ENCODE results near the gene GIPC3.

Gene GIPC3

GRCh38 chr19:3538965-3539755 lies 46.1 kb upstream of the GIPC3 start, which contains the start of gene TEKTIP1:
Gene TEKTIP1 (plus strand): TSS chr19:3539174. CDS start chr19:3539178, 4 bp downstream.
- no peak for FAIRE-seq
- DNase-seq (ENCODE audit: insufficient read length, low spot score), result no peak
- TF ChIP-seq PAX5 (IDR thresholded peaks at IDR 0.05; ENCODE audit: insufficient read depth, low read length, severe bottlenecking), result no peak
- TF ChIP-seq SPI1 (IDR thresholded peaks at IDR 0.05; ENCODE audit: low read depth, low read length), result no peak
- TF ChIP-seq POLR2A (IDR thresholded peaks at IDR 0.05; ENCODE audit: low read depth, low read length), result no peak; the same call in 1 of the 2 replicates
- TF ChIP-seq TAF1 (IDR thresholded peaks at IDR 0.05; ENCODE audit: low read depth, low read length), result no peak
- peak; percentile 38; the same call in 1 of the 2 replicates for TF ChIP-seq POLR2AphosphoS5 (IDR thresholded peaks at IDR 0.05; ENCODE audit: low read depth, low read length)
- TF ChIP-seq POU2F2 (IDR thresholded peaks at IDR 0.05; ENCODE audit: low read depth, low read length), result 0 out of 2 replicates have a peak, but pooled peaks have one; percentile 9

- TF ChIP-seq POLR2A (IDR thresholded peaks at IDR 0.05; ENCODE audit: low read depth, low read length) (no peak), TAF1 (IDR thresholded peaks at IDR 0.05; ENCODE audit: low read depth, low read length) (no peak), PAX5 (IDR thresholded peaks at IDR 0.05; ENCODE audit: insufficient read depth, low read length, severe bottlenecking) (no peak), POU2F2 (IDR thresholded peaks at IDR 0.05; ENCODE audit: low read depth, low read length) (no peak), SPI1 (IDR thresholded peaks at IDR 0.05; ENCODE audit: low read depth, low read length) (no peak), POLR2AphosphoS5 (IDR thresholded peaks at IDR 0.05; ENCODE audit: low read depth, low read length) (no peak)
- DNase-seq (ENCODE audit: insufficient read length, low spot score) (no peak), FAIRE-seq (no peak)
Measured at GRCh38 chr19:3539756-3540118, 45.5 kb upstream of the GIPC3 start.

GRCh38 chr19:3543150-3544057 lies 41.9 kb upstream of the GIPC3 start:
- TF ChIP-seq POLR2AphosphoS5 (IDR thresholded peaks at IDR 0.05; ENCODE audit: low read depth, low read length) (peak; percentile 51; the same call in 1 of the 2 replicates), TAF1 (IDR thresholded peaks at IDR 0.05; ENCODE audit: low read depth, low read length) (no peak), PAX5 (IDR thresholded peaks at IDR 0.05; ENCODE audit: insufficient read depth, low read length, severe bottlenecking) (no peak), POLR2A (IDR thresholded peaks at IDR 0.05; ENCODE audit: low read depth, low read length) (no peak)
- DNase-seq (ENCODE audit: insufficient read length, low spot score), result no peak
- no peak for FAIRE-seq

GRCh38 chr19:3544058-3544376 lies 41.3 kb upstream of the GIPC3 start:
- DNase-seq (ENCODE audit: insufficient read length, low spot score) (no peak), FAIRE-seq (no peak)
- TF ChIP-seq POLR2AphosphoS5 (IDR thresholded peaks at IDR 0.05; ENCODE audit: low read depth, low read length) (0 out of 2 replicates have a peak, but pooled peaks have one; percentile 10), POLR2A (IDR thresholded peaks at IDR 0.05; ENCODE audit: low read depth, low read length) (no peak), POU2F2 (IDR thresholded peaks at IDR 0.05; ENCODE audit: low read depth, low read length) (no peak)

GRCh38 chr19:3544742-3545668 lies 40.3 kb upstream of the GIPC3 start:
- TF ChIP-seq POLR2AphosphoS5 (IDR thresholded peaks at IDR 0.05; ENCODE audit: low read depth, low read length) (no peak), PAX5 (IDR thresholded peaks at IDR 0.05; ENCODE audit: insufficient read depth, low read length, severe bottlenecking) (no peak), POU2F2 (IDR thresholded peaks at IDR 0.05; ENCODE audit: low read depth, low read length) (no peak), POLR2A (IDR thresholded peaks at IDR 0.05; ENCODE audit: low read depth, low read length) (no peak), SPI1 (IDR thresholded peaks at IDR 0.05; ENCODE audit: low read depth, low read length) (no peak), TAF1 (IDR thresholded peaks at IDR 0.05; ENCODE audit: low read depth, low read length) (no peak)
- FAIRE-seq (peak; percentile 81), DNase-seq (ENCODE audit: insufficient read length, low spot score) (peak; percentile 91)

GRCh38 chr19:3545669-3546034 lies 39.6 kb upstream of the GIPC3 start:
- DNase-seq (ENCODE audit: insufficient read length, low spot score) (no peak), FAIRE-seq (no peak)
- TF ChIP-seq POLR2AphosphoS5 (IDR thresholded peaks at IDR 0.05; ENCODE audit: low read depth, low read length) (no peak), POU2F2 (IDR thresholded peaks at IDR 0.05; ENCODE audit: low read depth, low read length) (no peak), SPI1 (IDR thresholded peaks at IDR 0.05; ENCODE audit: low read depth, low read length) (no peak), POLR2A (IDR thresholded peaks at IDR 0.05; ENCODE audit: low read depth, low read length) (no peak), TAF1 (IDR thresholded peaks at IDR 0.05; ENCODE audit: low read depth, low read length) (no peak), PAX5 (IDR thresholded peaks at IDR 0.05; ENCODE audit: insufficient read depth, low read length, severe bottlenecking) (no peak)

- TF ChIP-seq TAF1 (IDR thresholded peaks at IDR 0.05; ENCODE audit: low read depth, low read length), result no peak
- no peak for TF ChIP-seq POLR2AphosphoS5 (IDR thresholded peaks at IDR 0.05; ENCODE audit: low read depth, low read length)
- no peak for TF ChIP-seq SPI1 (IDR thresholded peaks at IDR 0.05; ENCODE audit: low read depth, low read length)
- TF ChIP-seq POLR2A (IDR thresholded peaks at IDR 0.05; ENCODE audit: low read depth, low read length), result no peak
- no peak for TF ChIP-seq PAX5 (IDR thresholded peaks at IDR 0.05; ENCODE audit: insufficient read depth, low read length, severe bottlenecking)
- TF ChIP-seq POU2F2 (IDR thresholded peaks at IDR 0.05; ENCODE audit: low read depth, low read length), result no peak
- FAIRE-seq (no peak), DNase-seq (ENCODE audit: insufficient read length, low spot score) (no peak)
Measured at GRCh38 chr19:3546119-3546518, 39.2 kb upstream of the GIPC3 start.

GRCh38 chr19:3547301-3547731 lies 38.0 kb upstream of the GIPC3 start:
- FAIRE-seq (peak; percentile 33), DNase-seq (ENCODE audit: insufficient read length, low spot score) (no peak)
- TF ChIP-seq PAX5 (IDR thresholded peaks at IDR 0.05; ENCODE audit: insufficient read depth, low read length, severe bottlenecking), result no peak
- no peak for TF ChIP-seq POU2F2 (IDR thresholded peaks at IDR 0.05; ENCODE audit: low read depth, low read length)
- no peak for TF ChIP-seq TAF1 (IDR thresholded peaks at IDR 0.05; ENCODE audit: low read depth, low read length)
- TF ChIP-seq POLR2AphosphoS5 (IDR thresholded peaks at IDR 0.05; ENCODE audit: low read depth, low read length), result no peak
- TF ChIP-seq POLR2A (IDR thresholded peaks at IDR 0.05; ENCODE audit: low read depth, low read length), result no peak
- TF ChIP-seq SPI1 (IDR thresholded peaks at IDR 0.05; ENCODE audit: low read depth, low read length), result no peak
